HepG2 (cell line): ENCODE measurements around the gene ALG14. TPM values are rescaled to one million over a fixed set of nuclear protein-coding genes. Genes with fewer than 3 reads are reported as not detected.
A peak's percentile ranks its signal among the peaks of the same experiment; 100 is the strongest.

Source experiments
- ARID4A ChIP-seq: sonication (generic); formaldehyde crosslinking; IDR thresholded peaks from 2 replicates; pipeline ENCODE4 v1.5.0; 2020; ENCODE audit warnings: mild to moderate bottlenecking, missing genetic modification reagents, borderline replicate concordance
- ATF2 ChIP-seq: sonication (generic); formaldehyde crosslinking; IDR thresholded peaks from 2 replicates; pipeline ENCODE4 v1.4.0; 2020; ENCODE audit warnings: missing genetic modification reagents
- CBX5 ChIP-seq: sonication (generic); formaldehyde crosslinking; IDR thresholded peaks from 2 replicates; pipeline ENCODE4 v1.4.0; 2020; ENCODE audit warnings: missing genetic modification reagents, borderline replicate concordance
- GMEB1 ChIP-seq: sonication (generic); formaldehyde crosslinking; IDR thresholded peaks from 2 replicates; pipeline ENCODE4 v1.5.1; 2020; ENCODE audit warnings: missing genetic modification reagents, mild to moderate bottlenecking, borderline replicate concordance
- NFKB2 ChIP-seq: sonication (generic); formaldehyde crosslinking; IDR thresholded peaks from 2 replicates; pipeline ENCODE4 v1.4.0; 2020; ENCODE audit warnings: missing genetic modification reagents, borderline replicate concordance
- POGZ ChIP-seq: sonication (generic); formaldehyde crosslinking; IDR thresholded peaks from 2 replicates; pipeline ENCODE4 v1.4.0; 2020; ENCODE audit warnings: mild to moderate bottlenecking, missing genetic modification reagents
- TBX3 ChIP-seq: fragments of 450-650 bp; IDR thresholded peaks from 2 replicates; pipeline ENCODE4 v1.6.1; 2017; ENCODE audit warnings: antibody characterized with exemption, mild to moderate bottlenecking, inconsistent platforms, borderline replicate concordance
- UBTF ChIP-seq: sonication (generic); formaldehyde crosslinking; IDR thresholded peaks from 2 replicates; pipeline ENCODE4 v1.4.0; 2020; ENCODE audit warnings: mild to moderate bottlenecking, missing genetic modification reagents
- ZBTB25 ChIP-seq: IDR thresholded peaks from 2 replicates; pipeline ENCODE4 v1.6.1; 2018; ENCODE audit warnings: missing genetic modification reagents
- ZNF224 ChIP-seq: sonication (generic); formaldehyde crosslinking; IDR thresholded peaks from 2 replicates; pipeline ENCODE4 v1.5.0; 2020; ENCODE audit warnings: mild to moderate bottlenecking, missing genetic modification reagents
- ZNF569 ChIP-seq: sonication (generic); formaldehyde crosslinking; IDR thresholded peaks from 2 replicates; pipeline ENCODE4 v1.5.0; 2020; ENCODE audit warnings: mild to moderate bottlenecking, missing genetic modification reagents, moderate library complexity, borderline replicate concordance
- ZNF574 ChIP-seq: sonication (generic); formaldehyde crosslinking; IDR thresholded peaks from 2 replicates; pipeline ENCODE4 v1.4.0; 2020; ENCODE audit warnings: missing genetic modification reagents
- polyA plus RNA-seq, 8 experiments: library from polyadenylated mRNA; depleted of rRNA in 3 of 8; stranded (reverse) in 7 of 8; unstranded in 1 of 8; fragments of >200 nt; fragmentation: Illumina TruSeq in 4 of 8; extraction: Trizol in 4 of 8; gene quantifications; 2 replicates each; pipeline versions ENCODE4 v1.2.1 to v1.2.3, GENCODE V29; 2011 to 2016; ENCODE audit warnings: low read depth in 4 of 8, missing spikeins in 1 of 8, mixed read lengths in 1 of 8; ENCODE audit not compliant: insufficient read depth in 1 of 8
- total RNA-seq, 5 experiments: library from RNA; depleted of rRNA; stranded (reverse); fragments of >200 nt; fragmentation: Illumina TruSeq; extraction: Trizol; gene quantifications; 2 replicates each; pipeline ENCODE4 v1.2.3, GENCODE V29; 2016; ENCODE audit warnings: low read depth in 1 of 5

The ALG14 gene
- total and polyA plus RNA-seq, 2 of the 13 experiments (the other 11 are each of a cell fraction or from before 2014, with no cell fraction given) = 4.5 to 12.7 TPM

- TF ChIP-seq POGZ (peak; percentile 66; the same call in 1 of the 2 replicates), TBX3 (peak; percentile 27), ZBTB25 (CRISPR knock-in tag) (peak; percentile 64; the same call in 1 of the 2 replicates), GMEB1 (CRISPR knock-in tag) (peak; percentile 90), NFKB2 (peak; percentile 68; the same call in 1 of the 2 replicates), ARID4A (CRISPR knock-in tag) (peak; percentile 90), ATF2 (peak; percentile 77), UBTF (peak; percentile 34; the same call in 1 of the 2 replicates), ZNF569 (CRISPR knock-in tag) (0 out of 2 replicates have a peak, but pooled peaks have one; percentile 64), ZNF574 (peak; percentile 99), CBX5 (CRISPR knock-in tag) (peak; percentile 48; the same call in 1 of the 2 replicates), ZNF224 (CRISPR knock-in tag) (peak; percentile 68; the same call in 1 of the 2 replicates)
Measured at GRCh38 chr1:95072532-95073419, at the start of gene ALG14 (continued).
